Thyroid gland (tissue), 4 donors: ENCODE results near the gene STYK1. TPM values are rescaled to one million over a fixed set of nuclear protein-coding genes. Genes with fewer than 3 reads are reported as not detected.

Experiments
- DNase-seq, 2 donors: peaks; one replicate each; pipeline ENCODE4 v3.0.0-alpha.2; 2019
- H3K27ac ChIP-seq, 3 donors: fragments of 200-600 bp; sonication (generic); 1 replicate in 2 of 3; 2 replicates in 1 of 3; pipeline ENCODE4 v1.5.1; 2016 to 2019; ENCODE audit warnings: mild to moderate bottlenecking in 1 of 3, moderate library complexity in 1 of 3
- H3K27me3 ChIP-seq: fragments of 200-600 bp; sonication (generic); one replicate; pipeline ENCODE4 v1.5.1; 2019
- H3K36me3 ChIP-seq, 2 donors: fragments of 200-600 bp; sonication (generic); one replicate each; pipeline ENCODE4 v1.5.1; 2016 to 2019
- H3K4me1 ChIP-seq, 2 donors: fragments of 200-600 bp; sonication (generic); one replicate each; pipeline ENCODE4 v1.5.1; 2017 to 2019
- H3K4me3 ChIP-seq, 3 donors: fragments of 200-600 bp; sonication (generic); replicated peaks in 1 of 3; 1 replicate in 2 of 3; 2 replicates in 1 of 3; pipeline ENCODE4 v1.5.1; 2016; ENCODE audit warnings: mild to moderate bottlenecking in 1 of 3
- H3K9me3 ChIP-seq: fragments of 200-600 bp; sonication (generic); one replicate; pipeline ENCODE4 v1.5.1; 2017
- POLR2A ChIP-seq, 2 donors: fragments of 450-650 bp; IDR thresholded peaks; one replicate each; pipeline ENCODE4 v1.6.1; 2017; ENCODE audit warnings: antibody characterized with exemption in 2 of 2, mild to moderate bottlenecking in 2 of 2, moderate library complexity in 1 of 2
- WGBS, 2 donors: methylation state at CpG; one replicate each; pipeline ENCODE4 v1.1.5; 2017; 5-methylcytosine and 5-hydroxymethylcytosine counted together
- intact Hi-C: fragments of 100-400 bp; cut with DNase I; formaldehyde crosslinking; loops from one replicate; pipeline ENCODE4 v1.15.1; 2023
- total RNA-seq, 4 donors: library from RNA; depleted of rRNA; stranded (reverse); fragments of >200 nt; gene quantifications; one replicate each; pipeline ENCODE4 v1.2.3, GENCODE V29; 2016
- TF ChIP-seq, protein P1 (sequence below), 6 experiments: fragments of 200-600 bp in 3 of 6; fragments of 450-650 bp in 3 of 6; sonication (generic) in 3 of 6; IDR thresholded peaks; one replicate each; pipeline ENCODE4 v1.5.1; 2016 to 2019; ENCODE audit warnings: antibody characterized with exemption in 6 of 6, mild to moderate bottlenecking in 2 of 6, inconsistent platforms in 1 of 6, moderate library complexity in 1 of 6

Gene STYK1
- total RNA-seq, 4 donors from 2014 or later = 0.40 TPM; not detected in 3

DNA sequence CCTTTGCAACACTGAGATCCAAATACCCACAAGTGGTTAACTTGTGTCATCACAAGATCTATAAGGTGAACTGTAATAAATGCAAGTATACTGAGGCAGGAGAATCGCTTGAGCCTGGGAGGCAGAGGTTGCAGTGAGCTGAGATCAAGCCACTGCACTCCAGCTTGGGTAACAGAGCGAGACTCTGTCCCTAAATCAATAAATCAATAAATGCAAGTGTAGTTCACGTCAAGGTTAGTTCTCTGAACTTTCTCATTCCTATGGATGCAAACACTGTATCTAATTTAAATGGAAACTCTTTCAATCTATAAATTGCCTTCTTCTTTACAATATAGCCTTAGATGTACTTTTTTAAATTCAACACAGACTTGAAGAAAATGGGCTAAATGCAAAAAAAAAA, 63.7 kb downstream of the STYK1 start:
- H3K4me1 ChIP-seq = peaks cover 0 to 8% of the 10 kb centered on the region in 2 donors
- WGBS, 2 donors = 91 to 95% methylated on average over 3 of the region's 3 CpGs
- H3K36me3 ChIP-seq = peaks cover 0 to 14% of the 10 kb centered on the region in 2 donors
- H3K4me3 ChIP-seq = no peak overlapping the region
- no peak for DNase-seq
- no peaks in the 10 kb centered on the region for H3K27me3 ChIP-seq
- no peak overlapping the region for H3K27ac ChIP-seq
- H3K9me3 ChIP-seq = no peaks in the 10 kb centered on the region
- intact Hi-C loops = loop anchor here (10.0 kb wide), 1 partner anchor 145 kb away; no protein-coding TSS in a partner anchor
- TF ChIP-seq POLR2A (IDR thresholded peaks at IDR 0.05) = no peak
- TF ChIP-seq, protein P1, sequence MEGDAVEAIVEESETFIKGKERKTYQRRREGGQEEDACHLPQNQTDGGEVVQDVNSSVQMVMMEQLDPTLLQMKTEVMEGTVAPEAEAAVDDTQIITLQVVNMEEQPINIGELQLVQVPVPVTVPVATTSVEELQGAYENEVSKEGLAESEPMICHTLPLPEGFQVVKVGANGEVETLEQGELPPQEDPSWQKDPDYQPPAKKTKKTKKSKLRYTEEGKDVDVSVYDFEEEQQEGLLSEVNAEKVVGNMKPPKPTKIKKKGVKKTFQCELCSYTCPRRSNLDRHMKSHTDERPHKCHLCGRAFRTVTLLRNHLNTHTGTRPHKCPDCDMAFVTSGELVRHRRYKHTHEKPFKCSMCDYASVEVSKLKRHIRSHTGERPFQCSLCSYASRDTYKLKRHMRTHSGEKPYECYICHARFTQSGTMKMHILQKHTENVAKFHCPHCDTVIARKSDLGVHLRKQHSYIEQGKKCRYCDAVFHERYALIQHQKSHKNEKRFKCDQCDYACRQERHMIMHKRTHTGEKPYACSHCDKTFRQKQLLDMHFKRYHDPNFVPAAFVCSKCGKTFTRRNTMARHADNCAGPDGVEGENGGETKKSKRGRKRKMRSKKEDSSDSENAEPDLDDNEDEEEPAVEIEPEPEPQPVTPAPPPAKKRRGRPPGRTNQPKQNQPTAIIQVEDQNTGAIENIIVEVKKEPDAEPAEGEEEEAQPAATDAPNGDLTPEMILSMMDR (IDR thresholded peaks at IDR 0.05) = no peak

DNA sequence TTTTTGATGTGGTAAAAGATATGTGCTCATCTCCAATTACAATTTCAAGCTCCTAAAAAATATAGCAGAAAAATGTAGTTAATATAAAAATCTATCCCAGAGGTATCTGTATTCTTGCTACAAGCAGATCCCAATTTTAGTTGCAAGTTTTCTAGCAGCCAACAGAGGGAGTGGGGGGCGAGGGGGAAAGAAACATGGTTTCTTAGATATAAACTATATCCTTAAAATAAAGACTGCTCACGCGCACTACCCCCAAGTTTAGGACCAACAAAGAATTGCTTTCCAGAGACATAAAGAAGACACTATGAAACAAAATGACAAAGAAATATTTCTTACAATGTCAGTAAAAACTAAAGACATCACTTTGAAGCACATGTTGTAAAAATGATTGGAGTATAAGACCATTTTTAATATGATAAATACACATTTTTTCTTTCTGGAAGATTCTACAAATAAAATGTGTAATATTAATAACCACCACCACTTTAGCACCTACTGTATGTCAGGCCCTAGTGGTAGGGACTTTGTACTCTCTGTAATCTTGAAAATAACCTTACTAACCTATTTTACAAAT, 65.9 kb downstream of the STYK1 start:
- Histone ChIP-seq H3K27ac (no peak overlapping the region), H3K9me3 (no peaks in the 10 kb centered on the region), H3K36me3 (peaks cover 0 to 14% of the 10 kb centered on the region in 2 donors), H3K4me1 (peaks cover 0 to 8% of the 10 kb centered on the region in 2 donors), H3K27me3 (no peaks in the 10 kb centered on the region), H3K4me3 (no peak overlapping the region)
- 92 to 93% methylated on average over 3 of the region's 3 CpGs for WGBS, 2 donors
- intact Hi-C loops = no loop called here
- DNase-seq = no peak
- no peak for TF ChIP-seq POLR2A (IDR thresholded peaks at IDR 0.05)
- TF ChIP-seq, protein P1 (IDR thresholded peaks at IDR 0.05) = no peak

DNA sequence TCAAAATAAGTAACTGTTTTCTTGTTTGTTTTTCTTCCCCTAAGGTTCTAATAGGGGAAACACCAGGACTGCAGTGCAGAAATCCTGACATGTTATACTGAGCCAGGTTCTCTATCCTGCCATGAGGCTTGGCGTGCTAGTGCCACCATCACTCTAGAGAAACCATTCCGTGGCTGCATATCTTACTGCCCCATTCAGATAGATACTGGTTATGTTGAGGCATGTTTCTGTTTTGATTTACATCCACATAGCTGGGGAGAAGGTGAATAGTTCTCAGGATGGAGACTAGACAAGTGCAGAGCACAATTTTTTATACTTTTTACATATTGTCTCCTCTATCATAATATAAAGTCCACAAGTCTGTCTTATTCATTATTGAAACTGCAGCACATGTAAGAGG, 72.0 kb downstream of the STYK1 start:
- intact Hi-C loops = no loop called here
- no peaks in the 10 kb centered on the region for H3K27me3 ChIP-seq
- 97 to 98% methylated on average over 2 of the region's 2 CpGs for WGBS, 2 donors
- no peak for TF ChIP-seq POLR2A (IDR thresholded peaks at IDR 0.05)
- TF ChIP-seq, protein P1 (IDR thresholded peaks at IDR 0.05) = no peak
- no peak for DNase-seq
- H3K4me3 ChIP-seq = no peak overlapping the region
- no peak overlapping the region for H3K27ac ChIP-seq
- no peaks in the 10 kb centered on the region for H3K4me1 ChIP-seq
- no peaks in the 10 kb centered on the region for H3K9me3 ChIP-seq
- H3K36me3 ChIP-seq = peaks cover 0 to under 1% of the 10 kb centered on the region in 2 donors

DNA sequence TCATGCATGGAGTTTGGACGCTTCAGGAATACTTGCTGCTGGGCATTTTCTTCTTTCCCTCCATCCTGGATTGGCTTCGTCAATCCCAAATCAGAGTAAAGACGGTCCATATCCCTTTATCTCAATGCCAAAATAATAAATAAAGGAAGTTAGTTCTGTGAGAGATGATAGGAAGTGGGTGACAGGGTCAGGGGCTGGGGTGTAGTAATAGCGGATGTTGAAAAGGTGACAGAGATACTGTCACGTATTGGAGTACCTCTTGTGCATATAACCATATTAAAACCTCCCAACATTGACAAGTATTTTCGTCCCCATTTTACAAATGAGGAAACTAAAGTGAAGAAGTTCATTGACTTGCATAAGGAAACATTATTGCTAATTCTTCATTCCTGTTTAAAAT, 72.9 kb downstream of the STYK1 start:
- no peak for DNase-seq

DNA sequence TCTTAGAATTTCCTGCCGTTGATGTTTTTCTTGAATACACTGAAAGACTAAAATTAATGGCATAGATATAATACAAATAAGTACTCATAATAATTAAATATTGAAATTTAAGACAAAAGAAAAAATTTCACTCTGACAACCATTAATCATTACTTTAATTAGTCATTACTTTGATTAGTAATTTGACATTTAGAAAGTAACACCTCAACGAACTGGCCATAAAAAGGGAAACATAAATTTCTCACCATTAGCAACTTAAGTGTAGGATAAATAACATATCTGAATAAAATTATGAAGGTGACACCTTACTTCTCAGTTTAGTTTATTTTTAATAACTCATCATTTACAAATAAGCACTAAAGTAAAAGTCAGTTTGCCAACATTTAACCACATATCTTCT, 78.0 kb downstream of the STYK1 start:
- 82 to 87% methylated on average over 2 of the region's 2 CpGs for WGBS, 2 donors
- H3K27me3 ChIP-seq = no peaks in the 10 kb centered on the region
- DNase-seq = no peak
- no peaks in the 10 kb centered on the region for H3K9me3 ChIP-seq
- H3K4me1 ChIP-seq = no peaks in the 10 kb centered on the region
- no peaks in the 10 kb centered on the region for H3K36me3 ChIP-seq
- intact Hi-C loops = no loop called here
- no peak for TF ChIP-seq POLR2A (IDR thresholded peaks at IDR 0.05)
- TF ChIP-seq, protein P1 (IDR thresholded peaks at IDR 0.05) = no peak
- H3K4me3 ChIP-seq = no peak overlapping the region
- H3K27ac ChIP-seq = no peak overlapping the region

More for the DNA sequence above, 72.9 kb downstream of the STYK1 start:
- WGBS, 2 donors = 92 to 94% methylated on average over 6 of the region's 6 CpGs
- Histone ChIP-seq H3K4me1 (no peaks in the 10 kb centered on the region), H3K27me3 (no peaks in the 10 kb centered on the region), H3K4me3 (no peak overlapping the region), H3K27ac (no peak overlapping the region), H3K9me3 (no peaks in the 10 kb centered on the region), H3K36me3 (no peaks in the 10 kb centered on the region)
- TF ChIP-seq POLR2A (IDR thresholded peaks at IDR 0.05) = no peak
- TF ChIP-seq, protein P1 (IDR thresholded peaks at IDR 0.05) = no peak
- intact Hi-C loops = no loop called here
